SK-N-SH (cell line): Measurements from ENCODE around the gene ADGRB2. TPM values are rescaled to one million over a fixed set of nuclear protein-coding genes. Genes with fewer than 3 reads are reported as not detected.

Experiments
- CTCF ChIA-PET: fragments of 300-600, 350-600 bp; formaldehyde crosslinking; extraction: SDS; loops from one replicate; lab custom pipeline; 2021; lab: Yijun Ruan, JAX
- POLR2A ChIA-PET: fragments of 350-600 bp; sonication (Branson Sonifier 250); formaldehyde crosslinking; extraction: SDS; loops from one replicate; lab custom pipeline; 2020; ENCODE audit warnings: antibody characterized with exemption, inconsistent platforms; lab: Yijun Ruan, JAX
- DNase-seq: peaks from one replicate; pipeline ENCODE4 v3.0.0; 2012
- H2AFZ ChIP-seq: fragments of 200-600 bp; sonication (generic); 2 replicates; pipeline ENCODE4 v1.8.1; 2016; ENCODE audit warnings: antibody characterized with exemption, mild to moderate bottlenecking, low read depth
- H3F3A ChIP-seq: fragments of 200-600 bp; sonication (generic); replicated peaks from 2 replicates; pipeline ENCODE3; 2016; ENCODE audit warnings: antibody characterized with exemption, mild to moderate bottlenecking; ENCODE audit not compliant: insufficient read depth
- H3K27ac ChIP-seq, 2 experiments: fragments of 200-500 bp in 1 of 2; fragments of 200-600 bp in 1 of 2; sonication (Bioruptor generic) in 1 of 2; sonication (generic), shearing (Covaris generic) in 1 of 2; 2 replicates each; pipeline versions ENCODE4 v1.5.1 to v1.6.1; 2014 to 2016; ENCODE audit warnings: low read depth in 2 of 2, inconsistent platforms in 1 of 2, low read length in 1 of 2, mild to moderate bottlenecking in 1 of 2, mixed read lengths in 1 of 2
- H3K27me3 ChIP-seq: fragments of 200-600 bp; sonication (generic), shearing (Covaris generic); 2 replicates; pipeline ENCODE4 v1.6.1; 2016; ENCODE audit warnings: mixed run types; ENCODE audit not compliant: insufficient read depth
- H3K36me3 ChIP-seq, 2 experiments: fragments of 200-500 bp in 1 of 2; fragments of 200-600 bp in 1 of 2; sonication (Bioruptor generic) in 1 of 2; sonication (generic) in 1 of 2; replicated peaks in 1 of 2; 2 replicates each; pipeline versions ENCODE3 to v1.5.1; 2014 to 2016; ENCODE audit warnings: low read length in 1 of 2, mild to moderate bottlenecking in 1 of 2; ENCODE audit not compliant: insufficient read depth in 2 of 2, control insufficient read depth in 1 of 2
- H3K4me1 ChIP-seq, 2 experiments: fragments of 200-500 bp in 1 of 2; fragments of 200-600 bp in 1 of 2; sonication (Bioruptor generic) in 1 of 2; sonication (generic), shearing (Covaris generic) in 1 of 2; 2 replicates each; pipeline versions ENCODE4 v1.5.1 to v1.6.1; 2014 to 2016; ENCODE audit warnings: low read depth in 1 of 2, low read length in 1 of 2, mixed run types in 1 of 2; ENCODE audit not compliant: insufficient read depth in 2 of 2, control insufficient read depth in 1 of 2
- H3K4me2 ChIP-seq: fragments of 200-600 bp; sonication (generic), shearing (Covaris generic); 2 replicates; pipeline ENCODE4 v1.6.1; 2017; ENCODE audit warnings: mixed run types
- H3K4me3 ChIP-seq, 2 experiments: fragments of 200-500 bp in 1 of 2; fragments of 200-600 bp in 1 of 2; sonication (Bioruptor generic) in 1 of 2; sonication (generic), shearing (Covaris generic) in 1 of 2; 2 replicates each; pipeline versions ENCODE4 v1.5.1 to v1.8.1; 2014 to 2016; ENCODE audit warnings: low read depth in 2 of 2, inconsistent platforms in 1 of 2, low read length in 1 of 2, mild to moderate bottlenecking in 1 of 2, mixed read lengths in 1 of 2, moderate library complexity in 1 of 2
- H3K79me2 ChIP-seq: fragments of 200-600 bp; sonication (generic); 2 replicates; pipeline ENCODE4 v1.8.1; 2017; ENCODE audit warnings: mild to moderate bottlenecking; ENCODE audit not compliant: insufficient read depth
- H3K9ac ChIP-seq: fragments of 200-600 bp; sonication (generic); 2 replicates; pipeline ENCODE4 v1.6.1; 2017; ENCODE audit warnings: mixed run types
- H3K9me2 ChIP-seq: fragments of 200-600 bp; sonication (generic); 2 replicates; pipeline ENCODE4 v1.6.1; 2017; ENCODE audit warnings: mixed run types
- H3K9me3 ChIP-seq: fragments of 200-600 bp; sonication (generic); 2 replicates; pipeline ENCODE4 v1.6.1; 2017; ENCODE audit warnings: mixed run types, mild to moderate bottlenecking, moderate library complexity
- H4K20me1 ChIP-seq: fragments of 200-600 bp; sonication (generic); 2 replicates; pipeline ENCODE4 v1.6.1; 2017; ENCODE audit warnings: mild to moderate bottlenecking, mixed run types; ENCODE audit not compliant: insufficient read depth
- CHD2 ChIP-seq: fragments of 150-350 bp; IDR thresholded peaks from 2 replicates; pipeline ENCODE4 v1.6.1; 2018; ENCODE audit warnings: low read length; ENCODE audit not compliant: partially characterized antibody
- ELF1 ChIP-seq: IDR thresholded peaks from 2 replicates; pipeline ENCODE4 v1.4.0; 2012
- EP300 ChIP-seq, 2 experiments: IDR thresholded peaks; 2 replicates each; pipeline versions ENCODE4 v1.4.0 to v1.6.1; 2012; ENCODE audit warnings: borderline replicate concordance in 1 of 2, low read depth in 1 of 2, low read length in 1 of 2
- FOXJ3 ChIP-seq: sonication (generic); formaldehyde crosslinking; IDR thresholded peaks from 2 replicates; pipeline ENCODE4 v1.5.1; 2020; ENCODE audit warnings: mild to moderate bottlenecking, missing genetic modification reagents
- GATA2 ChIP-seq: sonication (generic); formaldehyde crosslinking; IDR thresholded peaks from 2 replicates; pipeline ENCODE4 v1.5.0; 2020; ENCODE audit warnings: mild to moderate bottlenecking, missing genetic modification reagents
- IRF3 ChIP-seq: fragments of 150-350 bp; IDR thresholded peaks from 2 replicates; pipeline ENCODE4 v1.6.1; 2016; ENCODE audit warnings: mild to moderate bottlenecking, low read depth, low read length
- NFIC ChIP-seq: IDR thresholded peaks from 2 replicates; pipeline ENCODE4 v1.4.0; 2012; ENCODE audit warnings: borderline replicate concordance
- NRF1 ChIP-seq: IDR thresholded peaks from 2 replicates; pipeline ENCODE4 v1.6.1; 2012; ENCODE audit warnings: low read depth, mild to moderate bottlenecking, low read length
- PBX3 ChIP-seq: IDR thresholded peaks from 2 replicates; pipeline ENCODE4; 2012
- RCOR1 ChIP-seq: fragments of 150-350 bp; IDR thresholded peaks from 2 replicates; pipeline ENCODE4 v1.6.1; 2017; ENCODE audit warnings: antibody characterized with exemption, low read length
- REST ChIP-seq: IDR thresholded peaks from 2 replicates; pipeline ENCODE4 v1.6.1; 2012; ENCODE audit warnings: mild to moderate bottlenecking, low read depth, low read length, moderate library complexity
- RXRA ChIP-seq: IDR thresholded peaks from 2 replicates; pipeline ENCODE4 v1.4.0; 2012; ENCODE audit warnings: low read depth, mild to moderate bottlenecking, borderline replicate concordance
- SIN3A ChIP-seq: IDR thresholded peaks from 2 replicates; pipeline ENCODE4 v1.6.1; 2012; ENCODE audit warnings: low read depth, mild to moderate bottlenecking, low read length, moderate library complexity, borderline replicate concordance
- SMC3 ChIP-seq: IDR thresholded peaks from 2 replicates; pipeline ENCODE4 v1.6.1; 2012; ENCODE audit warnings: low read depth, low read length, improper control_type of control experiment
- TEAD4 ChIP-seq: IDR thresholded peaks from 2 replicates; pipeline ENCODE4 v1.4.0; 2012; ENCODE audit warnings: mild to moderate bottlenecking, borderline replicate concordance; ENCODE audit not compliant: insufficient read depth
- USF1 ChIP-seq: IDR thresholded peaks from 2 replicates; pipeline ENCODE4 v1.4.0; 2012; ENCODE audit warnings: low read depth, borderline replicate concordance
- YY1 ChIP-seq: IDR thresholded peaks from 2 replicates; pipeline ENCODE4 v1.4.0; 2012; ENCODE audit warnings: low read depth, mild to moderate bottlenecking
- WGBS: methylation state at CpG from one replicate; pipeline ENCODE4 v1.1.6; 2017; ENCODE audit warnings: low lambda C conversion rate; 5-methylcytosine and 5-hydroxymethylcytosine counted together
- polyA plus RNA-seq, 3 experiments: library from polyadenylated mRNA; depleted of rRNA; stranded (reverse); fragments of >200 nt; gene quantifications; 2 replicates each; pipeline ENCODE4 v1.2.3, GENCODE V29; 2012
- TF ChIP-seq, protein P1 (sequence below): IDR thresholded peaks from 2 replicates; pipeline ENCODE4 v1.4.0; 2012; ENCODE audit warnings: low read depth

Gene ADGRB2
- polyA plus RNA-seq, 1 of the 3 experiments (the other 2 are of a cell fraction) = 13.0 TPM

DNA sequence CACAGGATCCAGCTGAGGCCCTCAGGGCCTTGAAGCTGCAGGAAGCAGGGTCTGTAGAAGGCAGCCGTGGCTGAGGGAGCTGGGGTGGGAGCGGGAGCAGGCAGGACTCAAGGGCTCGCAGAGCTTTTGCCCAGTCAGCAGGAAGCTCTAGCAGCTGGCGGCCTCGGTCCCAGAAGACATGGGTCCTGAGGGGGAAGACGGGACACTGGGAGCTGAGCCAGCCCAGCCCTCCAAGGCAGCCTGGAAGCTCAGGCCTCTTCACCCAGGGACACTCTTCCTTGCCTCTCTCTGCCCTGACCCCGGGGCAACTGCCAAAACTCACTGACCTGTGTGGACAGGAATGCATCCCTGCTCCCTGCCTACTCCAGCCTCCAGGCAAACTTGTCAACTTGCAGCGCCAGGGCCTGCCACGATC is 8.9 kb downstream of the ADGRB2 start (continued):
- no peak for TF ChIP-seq REST
- TF ChIP-seq ELF1 = no peak
- TF ChIP-seq NRF1 = no peak
- TF ChIP-seq PBX3 = peak; percentile 13; the same call in 1 of the 2 replicates
- TF ChIP-seq SMC3 = no peak
- TF ChIP-seq EP300 (IDR thresholded peaks at IDR 0.05; ENCODE audit: borderline replicate concordance in 1 of 2, low read depth in 1 of 2, low read length in 1 of 2) = no peak
- TF ChIP-seq, protein P1, sequence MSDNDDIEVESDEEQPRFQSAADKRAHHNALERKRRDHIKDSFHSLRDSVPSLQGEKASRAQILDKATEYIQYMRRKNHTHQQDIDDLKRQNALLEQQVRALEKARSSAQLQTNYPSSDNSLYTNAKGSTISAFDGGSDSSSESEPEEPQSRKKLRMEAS = no peak

- Histone ChIP-seq H3K4me1 (peaks cover 35 to 50% of the 10 kb centered on the region in 2 experiments; a peak in 3 of 4 replicates), H3K79me2 (peaks cover 4% of the 10 kb centered on the region; the same call in 1 of the 2 replicates), H2AFZ (no peak overlapping the region), H3K27ac (peak overlapping the region in 1 of 2 experiments; percentile 45; a peak in 1 of 4 replicates), H3K9me2 (no peaks in the 10 kb centered on the region), H3K36me3 (peaks cover 0 to 2% of the 10 kb centered on the region in 2 experiments), H3F3A (peaks cover 8% of the 10 kb centered on the region), H3K4me2 (no peak overlapping the region), H3K9me3 (no peaks in the 10 kb centered on the region), H3K9ac (no peak overlapping the region), H3K4me3 (no peak overlapping the region), H3K27me3 (no peaks in the 10 kb centered on the region), H4K20me1 (peaks cover 9% of the 10 kb centered on the region; the same call in 1 of the 2 replicates)
- POLR2A ChIA-PET = interaction anchor here (1.3 kb wide), 1 partner anchor 8 kb away, joined by 4 read pairs; no protein-coding TSS in a partner anchor
- CTCF ChIA-PET = interaction anchor here (0.9 to 25.0 kb wide), 8 partner anchors 8 to 210 kb away, joined by 3 to 707 read pairs (median 10); no protein-coding TSS in a partner anchor
- DNase-seq = no peak
- WGBS = 87% methylated on average over 6 of the region's 15 CpGs
- no peak for TF ChIP-seq CHD2
- no peak for TF ChIP-seq IRF3
- no peak for TF ChIP-seq SIN3A
- TF ChIP-seq RXRA = no peak
- TF ChIP-seq GATA2 (CRISPR knock-in tag) = no peak
- no peak for TF ChIP-seq FOXJ3
- TF ChIP-seq TEAD4 = no peak
- TF ChIP-seq NFIC = no peak
- no peak for TF ChIP-seq PBX3
- no peak for TF ChIP-seq USF1
- TF ChIP-seq RCOR1 = no peak
- no peak for TF ChIP-seq REST
- no peak for TF ChIP-seq EP300 (IDR thresholded peaks at IDR 0.05; ENCODE audit: borderline replicate concordance in 1 of 2, low read depth in 1 of 2, low read length in 1 of 2)
- TF ChIP-seq NRF1 = no peak
- TF ChIP-seq YY1 = no peak
Measured at GRCh38 chr1:31754397-31754796, 9.7 kb downstream of the ADGRB2 start.
